Loucy (cell line): ENCODE results near the gene C10orf105.

Experiments used
- H2AFZ ChIP-seq: fragments of 200-600 bp; sonication (generic); 2 replicates; pipeline ENCODE4 v1.6.0; 2016; ENCODE audit warnings: antibody characterized with exemption, mild to moderate bottlenecking, low read length, moderate library complexity
- H3F3A ChIP-seq: fragments of 200-600 bp; 2 replicates; pipeline ENCODE4 v1.6.0; 2016; ENCODE audit warnings: antibody characterized with exemption, low read depth, mild to moderate bottlenecking
- H3K27me3 ChIP-seq: fragments of 200-600 bp; sonication (generic); 2 replicates; pipeline ENCODE4 v1.6.1; 2014; ENCODE audit warnings: low read length, mild to moderate bottlenecking; ENCODE audit not compliant: insufficient read depth, poor library complexity, severe bottlenecking
- H3K36me3 ChIP-seq: fragments of 200-600 bp; sonication (generic); 2 replicates; pipeline ENCODE4 v1.6.1; 2016; ENCODE audit warnings: low read length; ENCODE audit not compliant: insufficient read depth
- H3K4me1 ChIP-seq: fragments of 200-600 bp; sonication (generic); 2 replicates; pipeline ENCODE4 v1.5.1; 2014; ENCODE audit warnings: low read length, mild to moderate bottlenecking; ENCODE audit not compliant: insufficient read depth, poor library complexity, severe bottlenecking
- H3K4me2 ChIP-seq: fragments of 200-600 bp; sonication (generic); 2 replicates; pipeline ENCODE4 v1.6.0; 2014; ENCODE audit warnings: antibody characterized with exemption, low read length, low read depth, mild to moderate bottlenecking; ENCODE audit not compliant: poor library complexity, severe bottlenecking
- H3K4me3 ChIP-seq: fragments of 200-600 bp; sonication (generic); 2 replicates; pipeline ENCODE4 v1.5.1; 2014; ENCODE audit warnings: low read length, mild to moderate bottlenecking, mixed read lengths; ENCODE audit not compliant: poor library complexity, severe bottlenecking
- H3K79me2 ChIP-seq: fragments of 200-600 bp; sonication (generic); 2 replicates; pipeline ENCODE4 v1.6.1; 2014; ENCODE audit warnings: low read length; ENCODE audit not compliant: insufficient read depth
- H3K9ac ChIP-seq: fragments of 200-600 bp; sonication (generic); 2 replicates; pipeline ENCODE4 v1.6.0; 2014; ENCODE audit warnings: mild to moderate bottlenecking, low read depth, low read length, moderate library complexity; ENCODE audit not compliant: poor library complexity, severe bottlenecking
- H3K9me2 ChIP-seq: fragments of 200-600 bp; sonication (generic); replicated peaks from 2 replicates; pipeline ENCODE4 v1.6.1; 2016; ENCODE audit warnings: low read depth, low read length, mixed read lengths
- H3K9me3 ChIP-seq: fragments of 200-600 bp; sonication (generic); 2 replicates; pipeline ENCODE4 v1.6.1; 2014; ENCODE audit warnings: mild to moderate bottlenecking, antibody characterized with exemption, low read length, low read depth; ENCODE audit not compliant: insufficient read depth
- H4K20me1 ChIP-seq: fragments of 200-600 bp; sonication (generic); 2 replicates; pipeline ENCODE4 v1.6.0; 2014; ENCODE audit warnings: antibody characterized with exemption, low read length, mild to moderate bottlenecking; ENCODE audit not compliant: insufficient read depth, poor library complexity, severe bottlenecking
- CTCF ChIP-seq: fragments of 200-600 bp; sonication (generic); conservative IDR thresholded peaks from 2 replicates; pipeline ENCODE4 v1.5.1; 2014; ENCODE audit warnings: mild to moderate bottlenecking, antibody characterized with exemption, low read length
- EZH2phosphoT487 ChIP-seq: fragments of 200-600 bp; IDR thresholded peaks from 2 replicates; pipeline ENCODE4 v1.6.1; 2018; ENCODE audit warnings: antibody characterized with exemption, mild to moderate bottlenecking, moderate library complexity, borderline replicate concordance

The C10orf105 gene

GRCh38 chr10:71724539-71724938, 5.0 kb upstream of the C10orf105 start:
- TF ChIP-seq CTCF (no peak), EZH2phosphoT487 (no peak)
- H3K9me2 ChIP-seq, result no peaks in the 10 kb centered on the region
- no peaks in the 10 kb centered on the region for H3K79me2 ChIP-seq
- H3K4me2 ChIP-seq, result no peak overlapping the region
- no peaks in the 10 kb centered on the region for H3K36me3 ChIP-seq
- H2AFZ ChIP-seq, result no peak overlapping the region
- no peaks in the 10 kb centered on the region for H3K9me3 ChIP-seq
- no peak overlapping the region for H3K9ac ChIP-seq
- H4K20me1 ChIP-seq, result no peaks in the 10 kb centered on the region
- no peak overlapping the region for H3K4me3 ChIP-seq
- H3K27me3 ChIP-seq, result no peaks in the 10 kb centered on the region
- H3K4me1 ChIP-seq, result peaks cover 39% of the 10 kb centered on the region
- H3F3A ChIP-seq, result no peaks in the 10 kb centered on the region

GRCh38 chr10:71723311-71723710, 3.7 kb upstream of the C10orf105 start:
- Histone ChIP-seq H3K4me1 (peaks cover 29% of the 10 kb centered on the region), H3K79me2 (no peaks in the 10 kb centered on the region), H4K20me1 (no peaks in the 10 kb centered on the region), H3K4me3 (no peak overlapping the region), H3K9me2 (no peaks in the 10 kb centered on the region), H3K9me3 (no peaks in the 10 kb centered on the region), H2AFZ (no peak overlapping the region), H3K4me2 (no peak overlapping the region), H3K9ac (no peak overlapping the region), H3K27me3 (no peaks in the 10 kb centered on the region), H3K36me3 (no peaks in the 10 kb centered on the region), H3F3A (no peaks in the 10 kb centered on the region)
- TF ChIP-seq CTCF (no peak), EZH2phosphoT487 (no peak)

- no peak overlapping the region for H3K4me2 ChIP-seq
- H3K79me2 ChIP-seq, result no peaks in the 10 kb centered on the region
- H3K9me3 ChIP-seq, result no peaks in the 10 kb centered on the region
- H3F3A ChIP-seq, result no peaks in the 10 kb centered on the region
- H3K4me1 ChIP-seq, result peaks cover 24% of the 10 kb centered on the region
- no peak overlapping the region for H2AFZ ChIP-seq
- no peaks in the 10 kb centered on the region for H4K20me1 ChIP-seq
- no peak overlapping the region for H3K4me3 ChIP-seq
- TF ChIP-seq EZH2phosphoT487, result no peak
- no peak for TF ChIP-seq CTCF
- no peaks in the 10 kb centered on the region for H3K27me3 ChIP-seq
- no peak overlapping the region for H3K9ac ChIP-seq
- H3K36me3 ChIP-seq, result no peaks in the 10 kb centered on the region
- no peaks in the 10 kb centered on the region for H3K9me2 ChIP-seq
These were observed 3.3 kb upstream of the C10orf105 start for GRCh38 chr10:71722849-71723248.
